Pons (tissue), 1 donor: ENCODE measurements around the gene C11orf52.
"Not testable (repeated sequence)": the region's sequence is repeated elsewhere in the genome, so short reads cannot be mapped to it uniquely, and the experiment has no call there.

ENCODE experiments used
- DNase-seq: peaks from one replicate; pipeline ENCODE4 v3.0.0-alpha.2; 2016; ENCODE audit warnings: low spot score

C11orf52 gene, protein sequence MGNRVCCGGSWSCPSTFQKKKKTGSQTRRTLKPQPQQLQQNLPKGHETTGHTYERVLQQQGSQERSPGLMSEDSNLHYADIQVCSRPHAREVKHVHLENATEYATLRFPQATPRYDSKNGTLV

DNA sequence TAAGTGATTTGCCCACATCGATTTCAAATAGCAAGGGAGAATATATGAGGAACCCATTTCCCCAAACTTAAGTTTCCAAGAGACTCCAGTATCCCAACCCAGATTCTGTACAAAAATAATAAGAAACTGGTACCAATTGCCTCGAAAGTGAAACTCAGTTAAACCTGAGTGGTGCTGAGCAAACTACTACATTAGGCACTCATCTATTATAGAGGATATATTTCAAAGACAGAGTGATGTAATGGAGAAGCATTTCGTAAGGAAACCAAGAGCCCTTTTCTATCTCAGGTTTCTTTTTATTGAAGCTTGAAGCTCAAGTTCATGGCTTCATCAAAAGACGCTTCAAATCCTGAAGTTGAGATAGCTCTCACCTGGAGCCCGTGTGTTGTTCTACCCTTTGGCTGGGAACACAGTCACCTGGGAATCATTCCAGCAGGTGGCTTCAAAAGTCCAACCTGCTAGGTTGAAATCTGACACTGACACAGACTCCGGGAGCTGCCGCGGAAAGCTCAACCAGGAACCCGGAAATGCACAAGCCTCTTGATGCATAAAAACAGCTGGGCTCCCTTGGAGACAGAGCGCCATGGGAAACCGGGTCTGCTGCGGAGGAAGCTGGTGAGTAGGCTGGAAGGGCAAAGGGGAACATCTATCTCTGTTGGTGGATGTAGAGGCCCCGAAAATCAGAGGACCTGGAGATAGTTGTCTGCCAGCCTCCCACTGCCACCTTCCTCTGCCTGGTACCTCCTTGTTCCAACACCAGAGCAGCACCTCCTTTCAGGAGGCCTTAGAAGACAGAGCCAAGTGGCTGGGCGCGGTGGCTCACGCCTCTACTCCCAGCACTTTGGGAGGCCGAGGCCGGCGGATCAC is at the start of gene C11orf52:
C11orf52 (plus strand) TSS at position 524 of the 867 bp plus-strand sequence; CDS start at position 584, 60 bp downstream.
- DNase-seq = no peak

DNA sequence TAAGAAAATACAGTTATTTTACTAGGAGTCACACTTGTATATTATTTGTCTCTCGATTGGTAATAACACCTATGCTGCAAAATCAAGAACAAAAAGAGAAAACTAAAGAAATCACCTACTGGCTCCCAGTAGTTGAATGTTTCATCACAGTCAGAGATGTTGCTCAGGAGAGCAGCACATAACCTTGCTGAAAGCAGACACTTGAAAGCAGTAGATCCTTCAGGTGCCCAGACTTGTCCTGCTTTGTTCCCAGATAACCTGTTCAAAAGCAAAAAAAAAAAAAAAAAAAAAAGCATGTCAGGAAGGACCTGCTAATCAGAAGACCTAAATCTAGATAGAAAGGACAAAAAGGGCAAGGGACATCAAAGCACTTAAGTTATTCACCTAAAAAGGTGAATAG is 48.6 kb upstream of the C11orf52 start:
- DNase-seq = no peak

DNA sequence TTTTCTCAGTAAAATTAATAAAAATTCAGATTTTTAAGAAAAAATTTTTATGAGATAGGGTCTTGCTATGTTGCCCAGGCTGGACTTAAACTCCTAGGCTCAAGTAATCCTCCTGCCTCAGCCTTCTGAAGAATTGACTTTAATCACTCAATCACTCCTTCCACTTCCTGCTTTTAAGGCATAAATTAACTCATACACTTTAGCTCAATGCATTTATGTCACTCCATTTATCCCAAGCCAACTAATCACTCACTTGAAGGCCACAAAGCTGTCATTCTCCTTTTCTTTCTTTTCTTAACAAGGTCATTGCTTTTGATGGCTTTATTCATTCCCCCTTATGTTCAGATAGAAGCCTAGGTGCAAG is 48.2 kb upstream of the C11orf52 start:
- no peak for DNase-seq

DNA sequence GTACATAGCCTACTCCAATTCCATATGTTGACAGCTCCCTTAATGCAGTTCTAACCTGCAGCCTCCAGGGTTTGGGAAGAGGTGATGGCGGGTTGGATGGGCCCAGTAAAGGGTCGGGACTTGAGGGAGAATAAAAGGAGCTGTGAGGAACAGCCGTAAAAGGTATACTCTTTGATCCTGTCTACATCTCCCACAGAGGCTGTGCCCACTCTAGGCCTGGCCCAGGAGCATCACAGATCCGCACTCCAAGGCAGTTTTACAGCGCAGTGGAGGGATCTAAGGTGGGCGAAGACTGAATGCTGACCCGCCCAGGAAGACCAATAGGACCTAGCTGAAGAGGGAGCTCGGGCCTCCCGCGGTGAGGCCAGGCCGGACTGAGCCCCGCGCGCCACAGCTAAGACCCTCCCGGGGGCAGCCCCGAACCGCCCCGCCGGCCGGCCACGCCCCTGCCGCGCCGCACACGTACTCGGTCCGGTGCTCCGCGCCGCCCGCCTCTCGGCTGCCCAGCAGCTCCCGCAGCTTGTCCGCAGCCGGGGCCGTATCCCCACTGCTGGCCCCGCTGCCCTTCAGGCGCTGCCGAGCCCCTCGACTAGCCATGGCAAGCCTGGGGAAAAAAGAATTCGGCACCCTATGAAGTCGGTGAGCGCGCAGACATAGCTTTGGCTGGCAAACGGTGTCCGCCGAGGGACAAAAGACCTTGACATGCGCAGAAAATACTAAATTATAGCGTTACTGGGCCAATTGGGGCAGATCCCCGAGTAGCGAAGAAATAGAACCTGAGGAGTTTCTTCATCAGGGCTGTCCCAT is 47.6 kb upstream of the C11orf52 start, which contains the start of gene ALG9:
ALG9 (minus strand) TSS at position 696 of the 807 bp plus-strand sequence; CDS start at position 597, 99 bp downstream.
- DNase-seq = peak; percentile 55

DNA sequence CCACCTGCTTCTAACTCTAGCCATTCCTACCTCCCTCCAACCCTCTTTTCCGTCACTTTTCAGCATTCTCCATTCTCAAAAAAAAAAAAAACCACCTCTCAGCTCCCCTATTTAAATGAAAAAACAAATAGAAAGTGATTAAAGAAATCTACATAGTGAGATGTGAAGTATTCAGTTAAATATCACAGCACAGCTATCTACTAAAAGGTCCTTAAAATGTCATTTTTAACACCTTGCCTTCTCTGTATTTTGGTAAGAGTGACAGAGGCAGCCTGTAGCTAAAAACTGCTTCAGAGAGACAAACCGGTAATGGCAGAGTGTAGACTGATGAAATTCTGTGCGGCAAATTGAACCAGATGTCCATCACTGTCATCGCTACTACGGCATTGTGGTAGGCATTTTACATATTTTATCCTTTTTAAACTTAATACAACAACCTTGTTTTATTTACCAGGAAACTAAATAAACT is 47.0 kb upstream of the C11orf52 start:
- DNase-seq = peak; percentile 38

DNA sequence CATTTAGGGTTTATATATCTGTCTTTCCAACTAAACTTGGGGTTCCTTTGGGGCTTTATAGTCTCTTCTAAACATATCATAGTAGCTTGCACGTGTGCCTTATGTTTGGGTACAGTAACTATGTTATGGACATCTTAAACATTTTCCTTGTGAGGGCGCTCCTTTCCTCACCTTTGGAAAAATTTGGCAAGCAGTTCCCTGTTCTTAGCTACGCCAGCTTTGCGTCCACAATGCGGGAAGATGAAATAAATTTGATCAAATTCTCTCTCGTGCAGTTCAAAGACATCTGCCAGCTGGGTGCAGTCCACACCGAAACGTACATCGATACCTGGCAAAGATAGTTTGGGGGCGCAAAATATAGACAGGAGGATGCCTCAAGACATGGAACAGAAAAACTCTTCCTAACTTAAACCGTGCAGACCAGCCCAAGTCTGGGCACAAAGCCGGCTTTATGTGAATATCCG is 40.3 kb upstream of the C11orf52 start:
- DNase-seq = peak; percentile 58

DNA sequence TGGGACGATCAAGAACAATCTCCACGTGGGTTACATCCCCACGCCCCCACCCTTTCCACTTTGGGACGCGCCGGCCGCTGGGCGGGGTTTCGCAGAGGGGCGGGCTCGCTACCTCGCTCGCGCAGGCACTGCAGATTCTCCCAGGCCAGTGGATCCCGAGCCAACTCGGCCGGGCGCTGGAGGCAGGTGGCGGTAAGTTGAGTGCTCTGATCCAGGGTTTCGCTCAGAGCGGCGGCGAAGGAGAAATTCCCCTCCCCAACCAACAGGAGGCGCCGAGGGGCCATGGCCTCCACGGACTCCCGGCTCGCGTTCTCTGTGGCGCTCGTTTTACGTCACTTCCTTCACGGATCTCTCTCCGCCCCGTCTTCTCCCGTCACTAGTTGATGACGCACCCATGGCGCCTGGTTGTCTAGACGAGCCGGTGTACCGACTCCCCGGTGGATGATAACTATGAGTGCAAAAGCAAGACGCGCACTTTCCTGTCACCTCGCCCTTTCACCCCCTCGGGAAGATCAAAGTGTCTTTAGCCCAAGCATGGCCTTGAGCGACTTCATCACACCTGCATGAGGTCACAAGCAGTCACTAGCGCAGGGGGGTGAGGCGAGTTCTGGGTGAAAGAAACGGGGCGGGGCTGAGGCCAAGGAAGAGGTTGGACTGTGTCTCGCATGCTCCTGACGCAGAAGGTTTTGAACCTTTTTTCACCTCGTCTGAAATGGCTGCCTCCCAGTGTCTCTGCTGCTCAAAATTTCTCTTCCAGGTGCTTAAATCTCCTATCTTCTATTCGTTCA is 39.7 kb upstream of the C11orf52 start, which contains the start of the genes CFAP68 and FDXACB1:
CFAP68 (plus strand) TSS at position 693 of the 788 bp plus-strand sequence; CDS start at position 713, 20 bp downstream.
FDXACB1 (minus strand) TSS at position 317 of the 788 bp plus-strand sequence; CDS start at position 284, 33 bp downstream.
- DNase-seq = peak; percentile 98

DNA sequence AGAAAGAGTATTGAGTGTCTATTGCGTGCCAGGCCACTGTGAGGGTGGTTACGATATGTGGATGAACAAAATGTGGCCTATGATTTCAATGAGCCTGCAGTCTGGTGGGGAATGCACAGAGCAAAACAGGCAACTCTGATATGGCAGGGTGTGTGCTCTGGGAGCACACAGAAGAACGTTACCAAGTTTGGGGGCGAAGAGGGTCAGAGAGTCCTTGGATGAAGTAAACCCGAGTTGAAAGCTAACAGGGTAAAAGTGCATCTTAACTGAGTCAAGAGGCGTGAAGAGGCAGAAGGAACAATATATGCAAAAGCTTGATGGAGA is 39.1 kb upstream of the C11orf52 start:
- DNase-seq = no peak

DNA sequence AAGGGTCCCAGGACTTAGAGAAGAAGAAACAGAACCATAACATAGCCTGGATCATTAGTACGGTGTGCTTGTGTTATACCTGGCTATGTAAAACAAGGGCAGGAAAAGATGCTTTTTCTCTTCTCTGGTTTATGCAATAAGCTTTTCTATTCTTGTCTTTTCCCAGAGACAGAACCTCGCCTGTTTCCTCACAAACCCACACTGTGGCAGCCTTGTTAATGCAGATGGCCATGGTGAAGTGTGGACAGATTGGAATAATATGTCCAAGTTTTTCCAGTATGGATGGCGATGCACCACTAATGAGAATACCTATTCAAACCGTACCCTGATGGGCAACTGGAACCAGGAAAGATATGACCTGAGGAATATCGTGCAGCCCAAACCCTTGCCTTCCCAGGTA is 36.5 kb upstream of the C11orf52 start:
- peak; percentile 78 for DNase-seq

DNA sequence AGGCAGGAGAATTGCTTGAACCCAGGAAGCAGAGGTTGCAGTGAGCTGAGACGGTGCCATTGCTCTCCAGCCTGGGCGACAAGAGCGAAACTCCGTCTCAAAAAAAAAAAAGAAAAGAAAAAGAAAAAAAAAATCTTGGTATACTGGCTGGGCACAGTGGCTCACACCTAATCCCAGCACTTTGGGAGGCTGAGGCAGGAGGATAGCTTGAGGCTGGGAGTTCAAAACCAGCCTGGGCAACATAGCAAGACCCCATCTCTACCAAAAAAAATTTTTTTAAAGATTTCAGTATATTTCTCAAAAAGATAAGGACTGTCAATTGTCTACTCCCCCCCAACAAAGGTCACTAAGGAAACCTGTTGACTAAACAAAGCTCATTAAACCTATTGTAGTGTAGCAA is 33.7 kb upstream of the C11orf52 start:
- not testable (repeated sequence) for DNase-seq

DNA sequence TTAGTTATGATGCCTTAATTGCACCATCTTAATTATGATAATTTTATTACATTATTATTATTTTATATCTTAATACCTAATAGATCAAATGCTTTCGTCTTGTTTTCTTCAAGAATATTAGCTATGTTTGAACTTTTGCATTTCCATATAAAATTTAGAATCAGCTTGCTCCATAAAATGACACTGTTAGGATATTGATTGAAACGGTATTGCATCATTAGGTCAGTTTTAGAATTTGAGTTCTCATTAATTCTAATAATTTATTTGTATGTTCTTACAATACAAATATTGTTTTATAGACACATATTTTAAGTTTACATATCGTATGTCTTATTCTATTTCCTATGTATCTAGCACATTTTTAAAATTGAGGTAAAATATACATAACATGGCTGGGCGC is 32.7 kb upstream of the C11orf52 start:
- no peak for DNase-seq

DNA sequence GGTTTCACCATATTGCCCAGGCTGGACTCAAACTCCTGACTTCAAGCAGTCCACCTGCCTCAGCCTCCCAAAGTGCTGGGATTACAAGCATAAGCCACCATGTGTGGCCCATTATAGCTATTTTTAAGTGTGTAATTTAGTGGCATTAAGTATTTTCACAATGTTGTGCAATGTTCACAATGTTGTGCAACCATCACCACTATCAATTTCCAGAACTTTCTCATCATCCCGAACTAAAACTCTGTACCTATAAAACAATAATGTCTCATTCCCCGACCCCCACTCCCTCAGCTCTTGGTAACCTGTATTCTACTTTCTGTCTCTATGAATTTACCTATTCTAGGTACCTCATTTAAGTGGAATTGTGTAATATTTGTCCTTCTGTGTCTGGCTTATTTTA is 31.9 kb upstream of the C11orf52 start:
- no peak for DNase-seq

DNA sequence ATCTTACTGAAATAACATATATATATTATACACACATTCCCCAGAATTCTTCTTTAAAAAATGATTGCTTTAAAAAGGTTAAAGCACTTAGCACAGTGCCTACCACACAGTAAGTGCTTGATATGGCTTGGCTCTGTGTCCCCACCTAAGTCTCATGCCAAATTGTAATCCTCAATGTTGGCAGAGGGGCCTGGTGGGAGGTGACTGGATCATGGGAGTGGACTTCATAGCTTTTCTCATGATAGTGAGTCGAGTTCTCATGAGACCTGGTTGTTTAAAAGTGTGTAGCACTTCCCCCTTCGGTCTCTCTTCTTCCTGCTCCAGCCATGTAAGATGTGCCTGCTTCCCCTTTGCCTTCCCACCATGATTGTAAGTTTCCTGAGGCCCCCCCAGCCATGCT is 13.3 kb upstream of the C11orf52 start:
- DNase-seq = no peak

DNA sequence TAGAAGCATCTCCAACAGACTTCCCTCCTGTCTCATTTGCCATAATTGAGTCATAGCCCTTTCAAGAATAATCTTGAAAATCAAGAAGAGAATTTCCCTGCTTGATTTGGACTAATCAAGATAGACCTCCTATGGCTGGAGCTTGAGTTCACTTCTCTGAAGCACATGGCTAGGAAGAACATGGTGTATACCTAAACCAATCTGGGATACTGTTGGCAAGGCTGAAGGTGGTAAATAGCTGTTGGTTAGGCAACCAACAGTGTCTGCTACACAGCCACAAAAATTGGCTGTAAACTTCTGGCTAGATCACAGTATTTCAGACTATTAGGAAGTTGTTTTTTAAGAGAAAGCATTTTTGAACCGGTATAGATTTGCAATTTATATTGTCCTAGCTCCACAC is 12.0 kb upstream of the C11orf52 start:
- no peak for DNase-seq

DNA sequence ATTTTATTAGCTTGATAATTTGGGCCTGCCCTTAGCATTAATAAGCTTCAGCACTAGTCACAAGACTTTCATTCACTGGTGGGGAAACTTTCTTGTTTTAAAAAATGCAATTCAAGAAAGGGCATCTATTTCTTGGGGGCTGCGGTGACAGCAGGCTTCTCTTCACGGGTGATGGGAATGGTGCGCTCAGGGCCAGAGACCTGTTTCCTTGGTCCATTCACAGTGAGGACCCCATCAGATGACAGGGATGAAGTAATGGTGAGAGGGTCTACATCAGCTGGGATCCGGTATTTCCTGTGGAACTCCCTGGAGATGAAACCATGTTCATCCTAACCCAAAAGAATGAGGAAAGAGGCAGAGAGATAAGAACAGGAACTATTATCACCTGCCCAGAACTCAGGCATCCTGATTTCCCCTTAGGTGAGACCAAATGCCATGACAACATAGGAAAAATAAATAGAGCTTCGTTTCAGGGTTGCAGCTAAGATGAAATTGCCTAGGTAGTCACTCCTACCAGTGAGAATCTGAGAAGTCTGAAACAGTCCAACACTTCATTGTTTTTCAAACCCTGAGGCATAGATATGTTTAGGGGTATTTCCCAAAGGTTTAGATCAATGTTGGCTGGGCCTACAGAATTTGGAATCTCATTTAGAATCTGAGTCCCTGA is 9.9 kb upstream of the C11orf52 start:
- peak; percentile 73 for DNase-seq

DNA sequence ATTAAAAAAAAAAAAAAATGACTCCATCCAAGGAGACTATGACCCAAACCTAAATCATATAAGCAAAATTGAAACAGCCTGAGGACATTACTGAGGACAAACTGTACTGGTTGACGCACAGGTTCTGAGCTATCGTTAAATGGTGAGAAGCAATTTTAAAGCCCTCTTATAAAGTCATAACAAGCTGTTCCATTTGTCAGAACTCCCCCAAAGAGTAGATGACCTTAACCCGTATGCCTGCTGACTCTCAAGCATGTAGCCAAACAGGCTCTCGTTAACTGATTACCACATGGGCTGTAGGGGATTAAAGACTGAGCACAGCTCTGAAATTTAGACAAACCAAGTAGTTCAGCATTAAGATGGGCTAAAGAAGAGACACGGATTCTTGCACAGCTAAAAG is 9.3 kb upstream of the C11orf52 start:
- peak; percentile 52 for DNase-seq

DNA sequence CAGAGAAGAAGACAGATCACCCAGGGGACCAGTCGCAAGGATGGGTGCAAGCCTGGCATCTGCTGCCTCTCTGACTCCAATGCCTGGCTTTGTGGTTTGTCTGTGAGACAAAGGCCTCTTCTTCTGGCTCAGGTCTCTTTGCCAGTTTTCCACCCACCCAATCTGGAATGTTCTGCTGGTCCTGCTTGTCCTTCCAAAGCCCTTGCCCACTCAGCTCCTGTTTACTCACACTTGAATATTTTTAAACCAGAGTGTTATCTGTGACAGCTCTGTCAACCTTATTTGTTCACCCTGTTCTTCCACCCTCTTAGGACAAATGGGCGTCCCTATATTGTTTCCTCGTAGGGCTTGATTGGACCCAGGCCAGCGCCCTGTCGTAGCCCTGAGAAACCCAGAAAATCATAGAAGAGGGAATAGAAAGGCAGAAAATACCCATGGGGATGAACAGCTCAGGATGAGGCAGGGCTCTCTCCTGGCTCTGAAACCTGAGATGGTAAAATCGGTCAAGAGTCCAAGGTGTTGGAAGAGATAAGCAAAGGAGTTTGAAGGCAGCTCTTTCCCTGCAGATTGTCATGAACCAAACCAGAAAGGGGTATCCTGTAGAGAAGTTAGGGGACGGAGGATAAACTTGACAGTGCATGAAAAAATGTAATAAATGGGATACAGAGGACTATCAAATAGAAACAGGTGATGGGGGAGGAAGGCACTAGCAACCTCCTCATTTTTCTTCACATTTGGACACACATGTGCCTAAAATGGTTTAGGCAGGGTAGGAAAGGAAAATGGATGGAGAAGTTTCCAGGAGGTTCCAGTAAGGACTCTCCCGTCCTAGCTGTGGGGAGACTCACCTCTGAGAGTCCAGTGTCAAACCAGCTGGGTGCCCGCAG is 7.8 kb upstream of the C11orf52 start:
- DNase-seq = peak; percentile 98

DNA sequence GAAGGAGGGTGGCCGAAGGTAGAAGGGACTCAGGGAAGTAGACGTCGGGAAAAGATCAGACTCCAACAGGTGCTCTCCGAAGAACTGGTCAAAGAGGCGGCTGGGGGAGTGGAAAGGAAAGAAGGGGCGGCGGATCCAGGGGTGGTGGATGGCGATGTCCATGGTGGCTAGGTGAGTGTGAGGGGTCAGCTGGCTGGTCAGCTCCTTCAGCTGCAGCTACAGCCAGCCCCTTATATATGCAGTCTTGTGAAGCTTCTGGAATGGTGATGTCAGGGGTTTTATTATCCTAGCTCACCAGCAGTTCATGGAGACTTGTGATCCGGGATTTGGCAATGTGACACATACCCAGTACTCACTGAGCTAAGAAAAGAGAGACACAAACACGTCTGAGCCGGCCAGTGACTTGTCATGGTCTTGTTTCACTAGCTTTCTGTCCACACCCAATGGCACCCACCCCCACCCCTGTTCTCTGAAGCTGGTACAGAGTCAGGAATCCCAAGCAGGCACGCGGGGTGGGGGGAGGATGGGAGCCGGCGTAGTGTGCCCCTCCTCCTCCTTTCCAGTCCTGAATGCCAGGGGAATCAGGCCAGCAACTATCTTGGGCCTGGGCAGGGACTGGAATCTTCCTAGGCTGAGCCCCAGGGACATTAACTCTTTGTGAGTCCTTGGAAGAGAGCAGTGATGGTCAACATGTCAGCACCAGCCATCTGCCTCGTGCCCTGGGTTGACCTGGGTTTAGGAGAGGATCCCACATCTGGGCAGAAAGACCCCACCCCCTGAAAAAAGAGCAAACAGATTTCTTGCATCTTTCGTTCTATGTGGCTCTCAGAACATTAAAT is 6.9 kb upstream of the C11orf52 start, which contains the start of gene CRYAB:
CRYAB (minus strand) TSS at position 208 of the 839 bp plus-strand sequence; CDS start at position 162, 46 bp downstream.
- DNase-seq = peak; percentile 99

DNA sequence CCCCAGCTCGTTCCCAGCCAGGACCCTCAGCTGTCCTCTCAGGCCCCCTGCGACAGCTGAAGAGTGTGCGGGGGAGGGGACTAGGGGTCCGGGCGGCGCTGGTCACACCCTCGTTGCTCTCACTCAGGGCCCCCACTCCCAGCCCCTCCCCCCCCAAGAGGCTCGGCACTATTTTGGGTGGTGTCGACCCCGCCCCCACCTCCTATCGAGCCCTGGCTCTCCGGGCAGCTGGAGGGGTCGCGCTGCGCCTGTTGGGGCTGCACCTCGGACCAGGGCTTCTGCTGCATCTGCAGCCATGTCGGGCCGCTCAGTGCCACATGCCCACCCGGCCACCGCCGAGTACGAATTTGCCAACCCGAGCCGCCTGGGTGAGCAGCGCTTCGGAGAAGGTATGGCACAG is 6.2 kb upstream of the C11orf52 start, which contains the start of gene HSPB2:
HSPB2 (plus strand) TSS at position 200 of the 400 bp plus-strand sequence; CDS start at position 296, 96 bp downstream.
- DNase-seq = no peak
